ENCODE measurements around the gene KCNRG. TPM values are rescaled to one million over a fixed set of nuclear protein-coding genes. Genes with fewer than 3 reads are reported as not detected.

Gene KCNRG
- total and polyA plus RNA-seq, 2 donors (not counting 1 experiment from before 2014, with no cell fraction given), result 0.86 to 3.4 TPM

GRCh38 chr13:50037788-50038187 is 22.5 kb downstream of the KCNRG start:
- peaks cover 0 to 6% of the 10 kb centered on the region in 2 donors for H3K4me1 ChIP-seq (ENCODE audit: control insufficient read depth in 2 of 2, insufficient read depth in 2 of 2, low read length in 2 of 2)
- no peaks in the 10 kb centered on the region for H4K20me1 ChIP-seq (ENCODE audit: control insufficient read depth, insufficient read depth, low read length, poor library complexity, severe bottlenecking)
- Mint-ChIP-seq H3K27ac (no peak overlapping the region), H3K4me1 (peaks cover 10% of the 10 kb centered on the region), H3K27me3 (no peaks in the 10 kb centered on the region), H3K9me3 (ENCODE audit: insufficient read depth) (no peaks in the 10 kb centered on the region), H3K4me3 (no peak overlapping the region)
- no peaks in the 10 kb centered on the region for H3K9me3 ChIP-seq (ENCODE audit: control extremely low read depth in 1 of 3, control insufficient read depth in 2 of 3, insufficient read depth in 1 of 3, low read length in 2 of 3)
- H3K27ac ChIP-seq (ENCODE audit: low read length in 2 of 2), result no peak overlapping the region
- no peak overlapping the region for H3K4me2 ChIP-seq (replicated peaks; ENCODE audit: low read depth, low read length, poor library complexity, severe bottlenecking)
- no peaks in the 10 kb centered on the region for H3K79me2 ChIP-seq (ENCODE audit: control insufficient read depth, insufficient read depth, low read length)
- CTCF ChIA-PET, result interaction anchor here (0.9 kb wide), 1 partner anchor 40 kb away, joined by 3 read pairs; no protein-coding TSS in a partner anchor
- POLR2A ChIA-PET, result no interaction called here
- no peak overlapping the region for H2AFZ ChIP-seq (ENCODE audit: insufficient read depth, low read depth, low read length, poor library complexity, severe bottlenecking)
- no peaks in the 10 kb centered on the region for H3K27me3 ChIP-seq (replicated peaks in 1 of 4; ENCODE audit: control extremely low read depth in 1 of 4, control insufficient read depth in 3 of 4, insufficient read depth in 4 of 4, low read length in 3 of 4)
- H3K36me3 ChIP-seq (replicated peaks in 1 of 2; ENCODE audit: control extremely low read depth in 1 of 2, control insufficient read depth in 1 of 2, extremely low read depth in 1 of 2, insufficient read depth in 2 of 2, low read length in 1 of 2), result peaks cover 1 to 17% of the 10 kb centered on the region in 2 experiments
- intact Hi-C loops (cut with micrococcal nuclease), result no loop called here
- TF ChIP-seq CTCF (IDR thresholded peaks at IDR 0.05) (no peak), EZH2 (IDR thresholded peaks at IDR 0.05; ENCODE audit: borderline replicate concordance, insufficient read depth, low read depth, low read length, poor library complexity, severe bottlenecking) (no peak)
- DNase-seq (no peak), ATAC-seq (ENCODE audit: low read depth) (no peak)
- H3K9ac ChIP-seq (ENCODE audit: low read length), result no peak overlapping the region
- H3K4me3 ChIP-seq (ENCODE audit: control extremely low read depth in 1 of 5, extremely low read depth in 1 of 5, insufficient read depth in 1 of 5, low read depth in 2 of 5, low read length in 4 of 5), result no peak overlapping the region

GRCh38 chr13:50038266-50038665 is 23.0 kb downstream of the KCNRG start:
- Histone ChIP-seq H3K79me2 (ENCODE audit: control insufficient read depth, insufficient read depth, low read length) (no peaks in the 10 kb centered on the region), H3K36me3 (replicated peaks in 1 of 2; ENCODE audit: control extremely low read depth in 1 of 2, control insufficient read depth in 1 of 2, extremely low read depth in 1 of 2, insufficient read depth in 2 of 2, low read length in 1 of 2) (peaks cover 1 to 22% of the 10 kb centered on the region in 2 experiments), H3K4me1 (ENCODE audit: control insufficient read depth in 2 of 2, insufficient read depth in 2 of 2, low read length in 2 of 2) (peaks cover 0 to 4% of the 10 kb centered on the region in 2 donors), H3K4me3 (ENCODE audit: control extremely low read depth in 1 of 5, extremely low read depth in 1 of 5, insufficient read depth in 1 of 5, low read depth in 2 of 5, low read length in 4 of 5) (no peak overlapping the region), H2AFZ (ENCODE audit: insufficient read depth, low read depth, low read length, poor library complexity, severe bottlenecking) (no peak overlapping the region), H3K9ac (ENCODE audit: low read length) (no peak overlapping the region), H3K27ac (ENCODE audit: low read length in 2 of 2) (no peak overlapping the region), H3K4me2 (replicated peaks; ENCODE audit: low read depth, low read length, poor library complexity, severe bottlenecking) (no peak overlapping the region), H3K27me3 (replicated peaks in 1 of 4; ENCODE audit: control extremely low read depth in 1 of 4, control insufficient read depth in 3 of 4, insufficient read depth in 4 of 4, low read length in 3 of 4) (no peaks in the 10 kb centered on the region), H4K20me1 (ENCODE audit: control insufficient read depth, insufficient read depth, low read length, poor library complexity, severe bottlenecking) (no peaks in the 10 kb centered on the region), H3K9me3 (ENCODE audit: control extremely low read depth in 1 of 3, control insufficient read depth in 2 of 3, insufficient read depth in 1 of 3, low read length in 2 of 3) (no peaks in the 10 kb centered on the region)
- no peak for TF ChIP-seq CTCF (IDR thresholded peaks at IDR 0.05)
- TF ChIP-seq EZH2 (IDR thresholded peaks at IDR 0.05; ENCODE audit: borderline replicate concordance, insufficient read depth, low read depth, low read length, poor library complexity, severe bottlenecking), result no peak
- DNase-seq (no peak), ATAC-seq (ENCODE audit: low read depth) (no peak)
- WGBS (ENCODE audit: insufficient coverage), result 100% methylated on average over 2 of the region's 6 CpGs
- H3K9me3 Mint-ChIP-seq (ENCODE audit: insufficient read depth), result no peaks in the 10 kb centered on the region
- ChIA-PET POLR2A (interaction anchor here (0.5 kb wide), 1 partner anchor 538 kb away, joined by 3 read pairs; no protein-coding TSS in a partner anchor), CTCF (interaction anchor here (0.7 to 0.9 kb wide), 2 partner anchors 41 to 756 kb away, joined by 3 read pairs; no protein-coding TSS in a partner anchor)
- H3K4me1 Mint-ChIP-seq, result peaks cover 9% of the 10 kb centered on the region
- no peak overlapping the region for H3K27ac Mint-ChIP-seq
- intact Hi-C loops (cut with micrococcal nuclease), result no loop called here
- H3K27me3 Mint-ChIP-seq, result no peaks in the 10 kb centered on the region
- no peak overlapping the region for H3K4me3 Mint-ChIP-seq

Data from B cell (primary cell).